Ascending aorta (tissue), 2 donors: ENCODE results near the gene PHLDB2. TPM values are rescaled to one million over a fixed set of nuclear protein-coding genes. Genes with fewer than 3 reads are reported as not detected.

ENCODE experiments used
- DNase-seq, 2 donors: peaks; one replicate each; pipeline ENCODE4 v3.0.0-alpha.2; 2019; ENCODE audit warnings: low spot score in 2 of 2
- H3K27ac ChIP-seq, 2 donors: fragments of 200-600 bp; sonication (generic); one replicate each; pipeline ENCODE4 v1.5.1; 2016 to 2017; ENCODE audit warnings: mild to moderate bottlenecking in 1 of 2
- H3K27me3 ChIP-seq: fragments of 200-600 bp; sonication (generic); one replicate; pipeline ENCODE4 v1.5.1; 2017
- H3K36me3 ChIP-seq, 2 donors: fragments of 200-600 bp; sonication (generic); one replicate each; pipeline ENCODE4 v1.5.1; 2016
- H3K4me1 ChIP-seq, 2 donors: fragments of 200-600 bp; sonication (generic); one replicate each; pipeline ENCODE4 v1.5.1; 2016 to 2017; ENCODE audit warnings: mild to moderate bottlenecking in 1 of 2
- H3K4me3 ChIP-seq, 2 donors: fragments of 200-600 bp; sonication (generic); one replicate each; pipeline ENCODE4 v1.5.1; 2016 to 2017; ENCODE audit warnings: mild to moderate bottlenecking in 1 of 2
- H3K9me3 ChIP-seq, 2 donors: fragments of 200-600 bp; sonication (generic); one replicate each; pipeline ENCODE4 v1.5.1; 2016
- CTCF ChIP-seq, 3 experiments: fragments of 200-600 bp in 2 of 3; fragments of 450-650 bp in 1 of 3; sonication (generic) in 2 of 3; IDR thresholded peaks; one replicate each; pipeline ENCODE4 v1.5.1; 2016 to 2019; ENCODE audit warnings: antibody characterized with exemption in 3 of 3, mild to moderate bottlenecking in 1 of 3, moderate library complexity in 1 of 3
- intact Hi-C: fragments of 100-400 bp; cut with DNase I; formaldehyde crosslinking; loops from one replicate; pipeline ENCODE4 v1.15.1; 2023
- total RNA-seq: library from RNA; depleted of rRNA; stranded (reverse); fragments of >200 nt; gene quantifications from one replicate; pipeline ENCODE4 v1.1.0, GENCODE V29; 2016

The PHLDB2 gene
- total RNA-seq, 1 donor from 2014 or later: 58.6 TPM

GRCh38 chr3:112004669-112005068 is 145.6 kb downstream of the PHLDB2 start:
- intact Hi-C loops: no loop called here
- Histone ChIP-seq H3K27me3 (no peaks in the 10 kb centered on the region), H3K4me1 (peaks cover 0 to 4% of the 10 kb centered on the region in 2 donors), H3K27ac (no peak overlapping the region), H3K36me3 (no peaks in the 10 kb centered on the region), H3K4me3 (no peak overlapping the region), H3K9me3 (no peaks in the 10 kb centered on the region)
- no peak for TF ChIP-seq CTCF (IDR thresholded peaks at IDR 0.05)
- DNase-seq: no peak

GRCh38 chr3:112005091-112005672 is 146.1 kb downstream of the PHLDB2 start:
- H3K4me1 ChIP-seq: peaks cover 0 to 4% of the 10 kb centered on the region in 2 donors
- no peak for DNase-seq
- H3K27ac ChIP-seq: no peak overlapping the region
- no peak for TF ChIP-seq CTCF (IDR thresholded peaks at IDR 0.05)
- no peaks in the 10 kb centered on the region for H3K36me3 ChIP-seq
- no peaks in the 10 kb centered on the region for H3K27me3 ChIP-seq
- no peak overlapping the region for H3K4me3 ChIP-seq
- H3K9me3 ChIP-seq: no peaks in the 10 kb centered on the region
- intact Hi-C loops: no loop called here

GRCh38 chr3:112007633-112008032 is 148.6 kb downstream of the PHLDB2 start:
- intact Hi-C loops: no loop called here
- TF ChIP-seq CTCF (IDR thresholded peaks at IDR 0.05): no peak
- Histone ChIP-seq H3K9me3 (no peaks in the 10 kb centered on the region), H3K4me3 (no peak overlapping the region), H3K36me3 (no peaks in the 10 kb centered on the region), H3K27me3 (no peaks in the 10 kb centered on the region), H3K27ac (no peak overlapping the region), H3K4me1 (peaks cover 0 to 4% of the 10 kb centered on the region in 2 donors)
- no peak for DNase-seq

- no peak for TF ChIP-seq CTCF (IDR thresholded peaks at IDR 0.05)
- Histone ChIP-seq H3K9me3 (no peaks in the 10 kb centered on the region), H3K4me3 (no peak overlapping the region), H3K27me3 (no peaks in the 10 kb centered on the region), H3K27ac (no peak overlapping the region), H3K36me3 (no peaks in the 10 kb centered on the region), H3K4me1 (peaks cover 0 to 4% of the 10 kb centered on the region in 2 donors)
- DNase-seq: no peak
- intact Hi-C loops: loop anchor here (5.0 kb wide), 1 partner anchor 32 kb away; the partner anchor contains the start of gene ABHD10
Measured at GRCh38 chr3:112009670-112010069, 150.6 kb downstream of the PHLDB2 start.

GRCh38 chr3:112010636-112011035 is 151.6 kb downstream of the PHLDB2 start:
- Histone ChIP-seq H3K4me3 (no peak overlapping the region), H3K27ac (no peak overlapping the region), H3K27me3 (no peaks in the 10 kb centered on the region), H3K9me3 (no peaks in the 10 kb centered on the region), H3K4me1 (peaks cover 0 to 4% of the 10 kb centered on the region in 2 donors), H3K36me3 (no peaks in the 10 kb centered on the region)
- no peak for TF ChIP-seq CTCF (IDR thresholded peaks at IDR 0.05)
- intact Hi-C loops: loop anchor here (5.0 kb wide), 1 partner anchor 33 kb away; the partner anchor contains the start of gene ABHD10
- no peak for DNase-seq
